WERI-Rb-1 (cell line): Measurements from ENCODE around the gene MAGI1.

Experiments used
- DNase-seq: peaks from one replicate; pipeline ENCODE4 v3.0.0-alpha.2; 2020
- H3K27ac ChIP-seq: fragments of 250-450 bp; sonication (Bioruptor Pico); 2 replicates; pipeline ENCODE4 v1.5.1; 2020; ENCODE audit warnings: mild to moderate bottlenecking, moderate library complexity
- H3K27me3 ChIP-seq: fragments of 250-450 bp; sonication (Bioruptor Pico); 2 replicates; pipeline ENCODE4 v1.5.1; 2021; ENCODE audit warnings: mild to moderate bottlenecking, low read depth, moderate library complexity; ENCODE audit not compliant: insufficient read depth, severe bottlenecking
- H3K36me3 ChIP-seq: fragments of 250-450 bp; sonication (Bioruptor Pico); 2 replicates; pipeline ENCODE4 v1.5.1; 2020; ENCODE audit warnings: mild to moderate bottlenecking, moderate library complexity
- H3K4me3 ChIP-seq: 2 replicates; pipeline ENCODE4 v1.5.1; 2011; ENCODE audit warnings: low read depth, mild to moderate bottlenecking, control low read depth, low read length
- H3K9me3 ChIP-seq: fragments of 250-450 bp; sonication (Bioruptor Pico); 2 replicates; pipeline ENCODE4 v1.5.1; 2021; ENCODE audit warnings: mild to moderate bottlenecking, moderate library complexity; ENCODE audit not compliant: severe bottlenecking
- TF ChIP-seq, protein P1 (sequence below): IDR thresholded peaks from 2 replicates; pipeline ENCODE4 v1.5.1; 2011; ENCODE audit warnings: low read depth, mild to moderate bottlenecking, control low read depth, inconsistent platforms, low read length

Gene MAGI1

GRCh38 chr3:65432388-65433003 is 606.2 kb downstream of the MAGI1 start:
- no peaks in the 10 kb centered on the region for H3K9me3 ChIP-seq
- H3K4me3 ChIP-seq, result no peak overlapping the region
- no peaks in the 10 kb centered on the region for H3K27me3 ChIP-seq
- TF ChIP-seq, protein P1, sequence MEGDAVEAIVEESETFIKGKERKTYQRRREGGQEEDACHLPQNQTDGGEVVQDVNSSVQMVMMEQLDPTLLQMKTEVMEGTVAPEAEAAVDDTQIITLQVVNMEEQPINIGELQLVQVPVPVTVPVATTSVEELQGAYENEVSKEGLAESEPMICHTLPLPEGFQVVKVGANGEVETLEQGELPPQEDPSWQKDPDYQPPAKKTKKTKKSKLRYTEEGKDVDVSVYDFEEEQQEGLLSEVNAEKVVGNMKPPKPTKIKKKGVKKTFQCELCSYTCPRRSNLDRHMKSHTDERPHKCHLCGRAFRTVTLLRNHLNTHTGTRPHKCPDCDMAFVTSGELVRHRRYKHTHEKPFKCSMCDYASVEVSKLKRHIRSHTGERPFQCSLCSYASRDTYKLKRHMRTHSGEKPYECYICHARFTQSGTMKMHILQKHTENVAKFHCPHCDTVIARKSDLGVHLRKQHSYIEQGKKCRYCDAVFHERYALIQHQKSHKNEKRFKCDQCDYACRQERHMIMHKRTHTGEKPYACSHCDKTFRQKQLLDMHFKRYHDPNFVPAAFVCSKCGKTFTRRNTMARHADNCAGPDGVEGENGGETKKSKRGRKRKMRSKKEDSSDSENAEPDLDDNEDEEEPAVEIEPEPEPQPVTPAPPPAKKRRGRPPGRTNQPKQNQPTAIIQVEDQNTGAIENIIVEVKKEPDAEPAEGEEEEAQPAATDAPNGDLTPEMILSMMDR, result no peak
- H3K36me3 ChIP-seq, result peaks cover 30% of the 10 kb centered on the region
- H3K27ac ChIP-seq, result no peak overlapping the region
- DNase-seq, result no peak

DNA sequence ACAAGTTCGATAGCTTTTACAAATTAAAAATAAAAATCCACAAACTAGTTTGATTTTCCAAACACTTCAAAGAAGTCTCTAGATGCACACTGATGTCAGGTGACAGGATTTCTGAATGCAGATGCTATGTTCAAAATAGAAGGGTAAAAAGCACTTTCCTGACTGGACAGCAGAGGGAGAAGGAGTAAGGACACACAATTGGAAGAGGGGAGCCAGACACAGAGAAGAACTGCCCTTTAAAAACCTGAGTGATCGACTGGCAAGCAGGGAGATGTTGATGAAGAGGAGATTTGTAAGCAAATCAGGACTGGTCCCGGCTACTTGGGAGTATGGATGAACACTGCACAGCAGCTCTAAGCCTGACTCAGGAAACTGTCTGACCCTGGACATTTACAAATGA is 612.8 kb downstream of the MAGI1 start:
- no peaks in the 10 kb centered on the region for H3K27me3 ChIP-seq

GRCh38 chr3:65422154-65422553 is 616.6 kb downstream of the MAGI1 start:
- H3K27me3 ChIP-seq, result no peaks in the 10 kb centered on the region
- no peak overlapping the region for H3K4me3 ChIP-seq
- DNase-seq, result no peak
- no peaks in the 10 kb centered on the region for H3K36me3 ChIP-seq
- no peaks in the 10 kb centered on the region for H3K9me3 ChIP-seq
- no peak overlapping the region for H3K27ac ChIP-seq
- TF ChIP-seq, protein P1, result no peak

More for the DNA sequence above, 612.8 kb downstream of the MAGI1 start:
- Histone ChIP-seq H3K9me3 (no peaks in the 10 kb centered on the region), H3K4me3 (no peak overlapping the region), H3K36me3 (peaks cover 15% of the 10 kb centered on the region), H3K27ac (no peak overlapping the region)
- TF ChIP-seq, protein P1, result peak; percentile 15; the same call in 1 of the 2 replicates
- DNase-seq, result no peak

- Histone ChIP-seq H3K36me3 (no peaks in the 10 kb centered on the region), H3K27ac (no peak overlapping the region), H3K9me3 (no peaks in the 10 kb centered on the region), H3K4me3 (no peak overlapping the region), H3K27me3 (no peaks in the 10 kb centered on the region)
- no peak for DNase-seq
- TF ChIP-seq, protein P1, result no peak
These were observed 619.5 kb downstream of the MAGI1 start for GRCh38 chr3:65419233-65419632.

DNA sequence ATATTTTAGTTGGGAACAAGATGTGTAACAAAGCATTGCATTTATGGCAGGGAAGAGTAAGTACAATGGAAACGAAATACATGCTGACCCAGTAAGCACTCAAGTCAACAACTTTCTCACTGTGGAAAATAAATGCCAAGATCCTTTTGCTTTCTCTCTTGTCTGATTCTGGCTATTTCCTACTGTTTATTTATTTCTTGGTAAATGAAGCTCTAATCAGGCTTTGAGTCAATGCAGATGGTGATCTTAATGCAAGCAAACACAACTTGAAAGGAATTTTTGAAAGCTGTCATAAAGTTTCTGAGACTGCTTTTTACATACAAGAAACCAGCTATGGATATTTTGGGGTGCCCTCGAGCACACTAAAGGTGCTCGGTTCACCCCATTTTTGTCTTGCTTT is 624.8 kb downstream of the MAGI1 start:
- TF ChIP-seq, protein P1, result no peak
- Histone ChIP-seq H3K36me3 (no peaks in the 10 kb centered on the region), H3K9me3 (no peaks in the 10 kb centered on the region), H3K27ac (no peak overlapping the region), H3K27me3 (no peaks in the 10 kb centered on the region), H3K4me3 (no peak overlapping the region)
- no peak for DNase-seq

DNA sequence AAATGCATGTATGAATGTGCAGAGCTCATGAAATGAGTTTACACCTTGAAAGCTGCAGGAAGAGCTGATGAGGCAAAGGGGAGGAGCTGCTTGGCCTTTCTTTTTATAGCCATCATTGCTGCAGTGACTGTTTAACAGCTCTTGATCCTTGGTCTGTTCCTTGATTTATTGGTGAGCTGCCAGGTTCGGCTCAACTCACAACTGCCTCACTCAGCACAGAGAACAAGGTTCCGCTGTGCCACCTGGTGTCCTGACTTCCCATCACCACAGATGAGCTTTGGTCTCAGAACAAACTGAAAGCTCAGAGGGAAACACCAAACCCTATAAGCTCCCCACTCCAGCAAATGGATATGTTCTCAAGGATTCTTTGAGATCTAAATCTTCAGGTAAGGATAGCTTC is 626.1 kb downstream of the MAGI1 start:
- Histone ChIP-seq H3K27me3 (no peaks in the 10 kb centered on the region), H3K4me3 (no peak overlapping the region), H3K9me3 (no peaks in the 10 kb centered on the region), H3K27ac (no peak overlapping the region), H3K36me3 (no peaks in the 10 kb centered on the region)
- TF ChIP-seq, protein P1, result peak; percentile 53
- DNase-seq, result peak; percentile 56
